ENCODE measurements around the gene HCN2.
A peak's percentile ranks its signal among the peaks of the same experiment; 100 is the strongest.
"Not testable (repeated sequence)": the region's sequence is repeated elsewhere in the genome, so short reads cannot be mapped to it uniquely, and the experiment has no call there.

HCN2 gene

DNA sequence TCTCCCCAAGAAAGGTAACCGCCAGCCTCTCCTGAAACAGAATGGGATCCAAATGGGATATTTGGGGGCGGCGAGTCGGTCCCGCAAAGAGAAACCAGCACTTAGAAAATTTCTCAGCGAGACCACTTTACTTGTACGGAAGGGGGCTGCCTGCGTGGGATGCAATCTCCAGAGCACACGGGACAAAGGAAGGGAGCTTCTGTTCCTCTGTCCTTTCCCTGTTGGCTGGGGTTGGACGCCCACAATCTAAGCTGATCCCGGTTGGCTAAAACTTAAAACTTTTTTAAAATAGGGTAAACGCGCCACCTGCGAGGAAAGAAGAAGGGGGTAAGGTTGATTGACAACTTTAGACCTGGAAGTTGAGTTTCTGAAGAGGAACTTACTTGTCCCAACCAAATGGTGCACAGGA is 18.1 kb upstream of the HCN2 start:
- DNase-seq (ENCODE audit: low spot score) = peak; percentile 71

DNA sequence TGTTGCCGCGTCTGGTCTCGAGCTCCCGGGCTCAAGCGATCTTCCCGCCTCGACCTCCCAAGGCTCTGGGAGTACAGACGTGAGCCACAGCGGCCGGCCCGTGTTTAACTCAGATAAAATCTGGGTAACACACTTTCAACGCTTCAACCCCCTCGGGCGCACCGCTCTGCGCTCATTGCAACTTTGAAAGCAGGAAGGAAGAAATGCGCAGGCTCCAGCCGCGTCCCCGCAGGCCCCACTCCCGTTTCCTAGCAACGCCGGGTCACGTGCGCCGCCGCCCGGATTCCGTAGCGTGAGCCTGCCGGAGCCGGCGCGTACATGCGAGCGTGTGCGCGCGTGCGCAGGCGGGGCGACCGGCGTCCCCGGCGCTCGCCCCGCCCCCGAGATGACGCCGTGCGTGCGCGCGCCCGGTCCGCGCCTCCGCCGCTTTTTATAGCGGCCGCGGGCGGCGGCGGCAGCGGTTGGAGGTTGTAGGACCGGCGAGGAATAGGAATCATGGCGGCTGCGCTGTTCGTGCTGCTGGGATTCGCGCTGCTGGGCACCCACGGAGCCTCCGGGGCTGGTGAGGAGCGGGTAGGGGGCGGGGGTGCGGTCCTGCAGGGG is 17.4 kb upstream of the HCN2 start, which contains the start of gene BSG:
BSG (plus strand) TSS at position 457 of the 603 bp plus-strand sequence; CDS start at position 496, 39 bp downstream.
- peak; percentile 99 for DNase-seq (ENCODE audit: low spot score)

DNA sequence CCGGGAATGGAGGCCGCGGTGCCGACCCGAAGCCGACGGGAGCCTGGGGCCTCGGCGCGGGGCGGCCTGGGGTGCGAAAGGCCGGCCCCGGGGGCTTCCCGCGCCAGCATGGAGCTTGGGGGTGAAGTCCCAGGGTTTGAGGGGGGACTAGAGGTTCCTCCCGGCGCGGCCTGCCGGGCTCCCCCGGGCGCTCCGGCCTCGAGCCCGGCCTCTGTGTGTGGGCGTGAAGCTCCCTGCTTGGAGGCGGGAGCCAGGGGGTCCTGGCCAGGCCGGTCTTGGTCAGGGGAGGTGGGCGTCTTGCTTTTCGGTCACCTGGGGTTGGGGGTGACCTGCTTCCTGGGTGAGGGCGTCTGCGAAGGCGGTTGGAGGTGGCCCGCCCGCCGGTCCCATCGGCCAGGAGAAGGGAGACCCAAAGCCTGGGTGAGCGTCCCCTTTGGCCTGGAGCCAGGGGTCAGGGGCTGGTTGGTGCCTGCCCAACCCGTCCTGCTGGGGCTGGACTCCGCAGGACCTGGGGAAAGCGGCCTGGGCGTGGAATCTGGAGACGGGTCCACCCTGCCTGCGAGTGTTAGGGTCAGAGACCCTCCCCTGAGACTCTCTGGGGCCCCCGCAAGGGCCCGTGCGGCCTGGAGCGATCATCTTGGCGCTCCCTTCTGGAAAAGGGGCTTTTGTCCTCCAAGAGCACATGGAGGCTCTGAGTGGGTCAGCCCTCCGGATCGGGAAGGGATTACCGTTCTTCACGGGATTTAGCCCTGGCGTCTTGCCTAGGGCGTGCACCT is 16.8 kb upstream of the HCN2 start:
- no peak for DNase-seq (ENCODE audit: low spot score)

DNA sequence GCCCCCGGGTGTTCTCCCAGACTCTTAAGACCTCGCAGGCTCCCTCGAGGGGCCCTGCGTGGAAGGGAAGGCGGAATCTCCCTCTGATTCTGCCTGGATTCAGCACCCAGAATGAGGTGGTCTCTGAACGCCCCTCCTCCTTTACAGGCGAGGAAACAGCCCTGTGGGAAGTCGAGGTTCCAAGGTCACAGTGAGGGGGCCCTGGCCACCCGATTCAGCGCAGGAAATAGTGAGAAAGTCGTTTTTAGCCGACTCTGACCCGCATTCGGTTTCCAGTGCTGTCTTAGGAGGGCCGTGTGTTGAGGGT is 16.2 kb upstream of the HCN2 start:
- no peak for DNase-seq (ENCODE audit: low spot score)

DNA sequence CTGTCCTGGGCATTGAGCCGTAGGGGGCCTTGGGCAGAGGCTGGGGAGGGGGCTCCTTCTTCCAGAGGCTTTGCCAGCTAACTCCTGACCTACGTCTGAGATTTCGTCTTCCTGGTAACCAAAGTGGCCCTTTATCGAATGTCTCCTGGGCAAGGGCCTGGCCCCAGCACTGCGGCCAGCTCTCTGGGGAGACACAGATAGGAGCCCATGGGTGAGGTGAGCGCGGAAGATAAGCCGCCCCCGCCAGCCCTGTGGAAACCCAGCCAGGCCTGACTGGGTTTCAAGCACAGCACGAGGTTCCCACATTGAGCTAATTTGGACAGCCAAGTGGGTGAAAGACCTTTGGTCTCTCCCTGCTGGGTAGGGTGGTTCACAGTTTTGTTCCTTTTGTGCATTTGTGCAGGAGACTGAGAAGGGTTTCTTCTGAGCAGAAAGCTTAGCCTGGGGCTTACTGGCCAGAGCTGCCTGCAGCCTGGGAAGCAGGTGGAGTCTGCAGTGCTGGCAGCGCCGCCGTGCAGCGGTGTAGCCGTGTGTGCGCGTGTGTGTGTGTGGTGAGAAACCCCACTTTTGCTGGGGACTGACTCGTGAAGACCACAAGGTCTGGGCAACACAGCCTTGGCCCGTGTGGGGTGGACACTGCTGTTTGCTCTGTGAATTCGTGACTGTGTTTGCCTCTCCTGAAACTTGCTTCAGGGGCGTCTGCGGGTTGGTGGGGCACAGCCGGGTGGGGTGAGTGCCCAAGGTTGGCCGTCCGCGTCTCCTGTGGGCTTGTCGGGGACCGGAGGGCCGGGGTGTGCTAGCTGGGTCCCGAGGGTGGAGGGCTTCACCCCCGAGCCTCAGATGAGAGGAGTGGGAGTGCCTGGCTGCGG is 14.8 kb upstream of the HCN2 start:
- no peak for DNase-seq (ENCODE audit: low spot score)

DNA sequence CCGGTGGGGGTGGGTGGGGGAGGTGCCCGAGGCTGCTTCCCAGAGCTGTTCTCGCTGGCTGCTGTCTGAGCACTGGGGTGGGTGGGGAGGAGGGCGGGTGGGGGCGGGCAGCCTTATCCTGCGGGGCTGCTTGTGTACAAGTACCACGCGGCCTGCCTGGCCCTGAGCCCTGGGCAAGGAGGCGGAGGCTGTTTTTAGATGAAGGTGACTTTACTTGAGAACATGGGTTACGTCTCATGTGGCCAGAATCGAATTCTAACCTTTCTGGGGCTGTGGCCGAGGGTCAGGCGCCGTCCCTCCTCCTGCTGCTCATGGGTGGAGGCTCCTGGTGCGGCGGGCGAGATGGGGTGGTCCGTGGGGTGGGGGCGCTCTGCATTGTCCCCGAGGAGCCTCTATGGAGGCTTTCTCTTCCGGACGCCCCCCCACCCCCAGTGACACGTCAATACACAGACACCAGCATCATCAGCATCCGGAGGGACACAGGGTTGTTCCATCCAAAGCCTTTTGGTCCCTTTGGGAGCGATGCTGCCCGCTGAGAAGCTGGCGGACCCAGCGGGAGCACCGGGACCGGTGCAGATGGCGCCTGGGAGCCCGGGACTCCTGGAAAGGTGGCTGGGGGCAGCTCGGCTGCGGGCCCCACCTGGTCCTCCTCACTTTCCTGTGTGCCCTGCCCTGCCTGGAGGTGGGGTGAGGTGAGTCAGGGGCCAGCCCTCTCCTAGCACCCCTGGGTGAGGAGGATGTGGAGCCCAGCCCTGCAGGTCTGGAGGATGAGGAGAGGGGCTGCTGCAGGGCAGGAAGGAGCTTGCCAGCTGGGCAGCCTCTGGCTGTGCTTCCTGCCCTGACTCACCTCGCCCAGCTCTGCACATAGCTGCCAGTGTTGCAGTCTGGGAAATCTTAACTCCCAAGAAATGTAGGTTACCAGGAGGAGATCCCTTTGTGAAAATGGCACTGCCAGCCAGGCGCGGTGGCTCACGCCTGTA is 13.9 kb upstream of the HCN2 start:
- no peak for DNase-seq (ENCODE audit: low spot score)

DNA sequence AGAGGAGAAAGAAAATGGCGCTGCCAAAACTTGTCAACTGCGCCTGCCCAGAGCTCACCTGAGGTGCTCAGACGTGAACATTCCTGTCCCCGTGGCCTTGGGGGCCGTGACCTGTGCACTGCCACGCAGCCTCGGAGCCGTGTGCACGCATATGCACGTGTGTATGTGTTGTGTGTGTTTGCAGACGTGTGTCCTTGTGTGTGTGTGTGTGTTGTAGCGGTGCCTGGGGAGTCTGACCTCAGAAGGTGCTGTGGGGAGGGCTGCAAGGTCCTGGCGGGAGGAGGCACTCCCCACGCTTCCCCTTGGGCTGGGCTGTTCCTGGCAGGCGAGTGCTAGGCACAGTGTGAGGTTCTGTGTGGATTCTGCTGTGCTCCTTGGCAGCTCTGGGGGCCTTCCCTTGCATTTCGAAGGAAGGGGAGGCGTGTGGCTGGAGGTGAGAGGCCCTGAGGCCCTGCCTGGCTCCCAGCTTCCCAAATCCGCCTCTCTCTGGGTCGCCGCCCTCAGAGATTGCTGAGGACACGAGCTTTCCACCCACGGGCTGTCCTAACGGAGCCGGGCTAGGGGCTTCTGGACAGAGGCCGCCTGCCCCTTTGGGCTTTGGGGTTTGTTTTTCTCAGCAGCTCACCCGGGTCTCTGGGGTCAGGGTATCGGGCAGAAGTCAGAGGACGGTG is 12.8 kb upstream of the HCN2 start:
- no peak for DNase-seq (ENCODE audit: low spot score)

DNA sequence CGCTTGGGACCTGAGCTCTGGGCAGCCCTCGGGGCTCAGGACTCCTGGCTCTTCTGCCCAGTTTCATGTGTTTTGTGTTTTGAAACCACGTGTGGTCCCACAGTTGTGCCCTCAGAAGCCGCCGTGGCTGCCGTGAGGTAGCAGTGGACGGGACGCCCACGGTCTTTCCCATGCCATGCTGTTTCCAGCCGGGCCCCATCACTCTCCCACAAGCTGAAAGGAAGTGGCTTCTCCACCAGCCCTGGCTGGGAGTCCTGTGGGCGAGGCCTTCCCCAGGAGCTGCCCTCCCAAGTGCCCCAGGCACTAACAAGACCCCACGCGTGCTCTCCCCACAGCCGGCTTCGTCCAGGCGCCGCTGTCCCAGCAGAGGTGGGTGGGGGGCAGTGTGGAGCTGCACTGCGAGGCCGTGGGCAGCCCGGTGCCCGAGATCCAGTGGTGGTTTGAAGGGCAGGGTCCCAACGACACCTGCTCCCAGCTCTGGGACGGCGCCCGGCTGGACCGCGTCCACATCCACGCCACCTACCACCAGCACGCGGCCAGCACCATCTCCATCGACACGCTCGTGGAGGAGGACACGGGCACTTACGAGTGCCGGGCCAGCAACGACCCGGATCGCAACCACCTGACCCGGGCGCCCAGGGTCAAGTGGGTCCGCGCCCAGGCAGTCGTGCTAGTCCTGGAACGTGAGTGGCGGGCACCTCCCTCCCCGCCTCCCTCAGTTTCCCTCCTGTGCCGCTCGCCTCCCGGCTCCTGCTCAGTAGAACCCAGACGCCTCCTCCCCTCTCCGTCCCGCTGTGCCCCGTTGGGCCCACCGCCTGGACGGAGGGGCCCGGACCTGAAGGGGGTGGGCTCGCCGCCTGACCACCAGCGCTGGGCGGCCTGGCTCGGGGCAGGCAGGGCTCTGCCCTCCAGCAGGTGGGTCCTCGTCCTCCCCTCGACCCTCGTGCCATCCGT is 12.0 kb upstream of the HCN2 start:
- DNase-seq (ENCODE audit: low spot score) = no peak

DNA sequence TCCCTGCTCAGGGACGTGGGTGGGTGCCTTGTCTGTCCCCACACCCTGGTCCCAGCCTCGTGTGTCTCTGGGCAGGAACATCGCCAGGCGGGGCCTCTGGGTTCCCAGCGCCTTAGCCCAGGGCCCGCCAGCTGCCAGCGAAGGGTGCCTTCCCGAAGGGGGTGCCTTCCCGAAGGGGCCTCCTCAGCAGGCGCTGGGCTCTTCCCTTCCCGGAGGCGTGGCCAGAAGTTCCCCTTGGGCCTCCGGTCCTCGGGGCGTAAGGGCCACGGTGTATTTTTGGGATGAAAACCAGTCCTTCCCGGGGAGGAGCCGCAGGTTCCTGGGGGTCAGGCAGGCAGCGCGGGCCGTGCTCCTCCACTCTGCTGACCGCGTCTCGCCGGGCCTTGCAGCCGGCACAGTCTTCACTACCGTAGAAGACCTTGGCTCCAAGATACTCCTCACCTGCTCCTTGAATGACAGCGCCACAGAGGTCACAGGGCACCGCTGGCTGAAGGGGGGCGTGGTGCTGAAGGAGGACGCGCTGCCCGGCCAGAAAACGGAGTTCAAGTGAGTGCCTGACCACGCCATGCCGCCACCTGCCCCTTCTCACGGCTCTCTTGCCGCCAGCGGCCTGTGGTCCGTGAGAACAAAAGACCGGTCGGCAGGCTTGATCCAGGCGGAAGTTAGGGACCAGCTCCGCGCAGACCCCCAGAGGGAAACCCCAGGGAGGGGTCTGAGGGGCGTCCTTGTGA is 10.4 kb upstream of the HCN2 start:
- no peak for DNase-seq (ENCODE audit: low spot score)

DNA sequence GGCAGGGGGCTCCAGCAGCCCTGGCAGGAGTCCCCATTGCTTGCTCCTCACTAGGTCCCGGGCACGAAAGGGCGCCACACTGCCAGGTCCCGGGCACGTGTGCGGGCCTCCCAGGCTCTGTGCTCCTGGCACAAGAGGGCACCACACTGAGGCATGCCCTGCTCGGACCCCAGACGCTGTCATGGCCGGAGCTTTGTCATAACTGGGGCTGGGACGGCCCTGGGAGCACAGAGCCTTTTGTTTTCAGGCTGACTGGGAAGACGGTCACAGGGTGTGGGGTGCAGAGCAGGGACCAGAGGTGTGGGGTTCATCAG is 9.9 kb upstream of the HCN2 start:
- no peak for DNase-seq (ENCODE audit: low spot score)

DNA sequence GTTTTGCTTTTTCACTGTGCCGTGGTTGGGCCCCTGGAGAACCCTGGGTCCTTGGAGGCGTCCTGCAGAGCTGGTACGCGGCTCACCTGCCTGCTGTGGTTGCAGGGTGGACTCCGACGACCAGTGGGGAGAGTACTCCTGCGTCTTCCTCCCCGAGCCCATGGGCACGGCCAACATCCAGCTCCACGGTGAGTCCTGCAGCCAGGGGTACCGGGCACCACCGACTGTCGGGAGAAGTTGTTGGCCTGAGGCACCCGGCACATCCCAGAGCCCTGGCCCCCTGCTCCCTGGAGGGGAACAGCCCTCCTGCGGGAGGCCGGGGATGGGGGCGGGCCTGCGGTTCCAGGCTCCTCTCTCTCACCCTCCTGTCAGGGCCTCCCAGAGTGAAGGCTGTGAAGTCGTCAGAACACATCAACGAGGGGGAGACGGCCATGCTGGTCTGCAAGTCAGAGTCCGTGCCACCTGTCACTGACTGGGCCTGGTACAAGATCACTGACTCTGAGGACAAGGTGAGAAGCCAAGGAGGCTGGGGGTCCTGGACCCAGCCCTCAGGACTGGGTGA is 9.3 kb upstream of the HCN2 start:
- no peak for DNase-seq (ENCODE audit: low spot score)

DNA sequence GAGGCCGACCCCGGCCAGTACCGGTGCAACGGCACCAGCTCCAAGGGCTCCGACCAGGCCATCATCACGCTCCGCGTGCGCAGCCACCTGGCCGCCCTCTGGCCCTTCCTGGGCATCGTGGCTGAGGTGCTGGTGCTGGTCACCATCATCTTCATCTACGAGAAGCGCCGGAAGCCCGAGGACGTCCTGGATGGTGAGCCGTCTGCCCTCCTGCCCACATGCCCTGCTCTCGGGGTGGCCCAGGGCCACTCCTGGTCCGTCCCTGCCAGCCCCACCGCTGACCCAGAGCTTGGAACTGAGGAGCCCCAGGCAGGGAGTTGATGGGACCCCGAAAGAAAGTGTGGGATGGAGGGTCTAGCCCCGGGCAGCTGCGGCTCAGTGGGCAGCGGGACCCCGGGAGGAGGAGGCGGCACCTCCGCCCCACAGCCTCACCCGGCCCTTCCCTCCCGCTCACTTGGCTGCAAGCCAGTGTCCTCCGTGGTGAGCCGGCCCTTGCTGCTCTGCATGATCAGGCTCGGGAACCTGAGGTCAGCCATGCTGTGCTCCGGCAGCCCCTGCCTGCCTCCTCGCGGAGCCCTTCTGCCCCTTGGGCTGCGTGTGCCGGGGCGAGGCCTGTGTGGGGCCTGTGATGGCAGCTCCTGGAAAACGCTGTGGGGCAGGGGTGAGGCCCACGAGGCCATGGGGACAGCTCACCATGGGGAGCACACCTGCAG is 8.1 kb upstream of the HCN2 start:
- no peak for DNase-seq (ENCODE audit: low spot score)

DNA sequence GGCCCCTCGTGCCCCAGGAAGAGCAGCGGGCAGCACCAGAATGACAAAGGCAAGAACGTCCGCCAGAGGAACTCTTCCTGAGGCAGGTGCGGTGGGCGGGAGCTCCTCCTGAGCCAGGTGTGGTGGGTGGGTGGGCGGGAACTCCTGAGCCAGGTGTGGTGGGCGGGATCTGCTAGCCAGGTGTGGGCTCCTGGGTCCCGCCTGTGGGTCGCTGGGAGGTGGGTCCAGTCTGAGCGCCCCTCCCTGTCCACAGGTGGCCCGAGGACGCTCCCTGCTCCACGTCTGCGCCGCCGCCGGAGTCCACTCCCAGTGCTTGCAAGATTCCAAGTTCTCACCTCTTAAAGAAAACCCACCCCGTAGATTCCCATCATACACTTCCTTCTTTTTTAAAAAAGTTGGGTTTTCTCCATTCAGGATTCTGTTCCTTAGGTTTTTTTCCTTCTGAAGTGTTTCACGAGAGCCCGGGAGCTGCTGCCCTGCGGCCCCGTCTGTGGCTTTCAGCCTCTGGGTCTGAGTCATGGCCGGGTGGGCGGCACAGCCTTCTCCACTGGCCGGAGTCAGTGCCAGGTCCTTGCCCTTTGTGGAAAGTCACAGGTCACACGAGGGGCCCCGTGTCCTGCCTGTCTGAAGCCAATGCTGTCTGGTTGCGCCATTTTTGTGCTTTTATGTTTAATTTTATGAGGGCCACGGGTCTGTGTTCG is 7.0 kb upstream of the HCN2 start:
- DNase-seq (ENCODE audit: low spot score) = no peak

DNA sequence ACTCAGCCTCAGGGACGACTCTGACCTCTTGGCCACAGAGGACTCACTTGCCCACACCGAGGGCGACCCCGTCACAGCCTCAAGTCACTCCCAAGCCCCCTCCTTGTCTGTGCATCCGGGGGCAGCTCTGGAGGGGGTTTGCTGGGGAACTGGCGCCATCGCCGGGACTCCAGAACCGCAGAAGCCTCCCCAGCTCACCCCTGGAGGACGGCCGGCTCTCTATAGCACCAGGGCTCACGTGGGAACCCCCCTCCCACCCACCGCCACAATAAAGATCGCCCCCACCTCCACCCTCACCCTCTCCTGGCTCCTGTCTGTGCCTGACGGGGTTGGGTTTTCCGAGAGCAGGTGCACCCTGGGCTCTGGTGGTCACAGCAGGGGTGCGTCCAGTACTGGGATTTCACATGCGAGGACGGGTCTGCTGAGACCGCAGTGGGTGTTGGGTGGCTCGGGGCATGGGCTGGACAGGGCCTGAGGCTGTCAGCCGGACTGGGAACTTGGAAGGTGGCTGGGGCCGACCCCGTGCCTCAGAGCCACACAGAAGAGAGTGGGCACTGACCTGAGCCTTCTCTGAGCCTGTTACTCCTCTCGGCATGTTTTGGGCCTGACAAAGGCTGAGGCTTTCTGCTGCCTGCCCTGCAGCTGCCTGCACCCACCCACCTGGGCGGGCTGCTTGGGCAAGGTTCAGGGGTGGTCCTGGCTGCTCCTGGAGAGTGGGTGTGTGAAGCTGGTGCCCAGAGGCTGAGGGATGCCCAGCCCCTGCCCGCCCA is 6.3 kb upstream of the HCN2 start:
- no peak for DNase-seq (ENCODE audit: low spot score)

DNA sequence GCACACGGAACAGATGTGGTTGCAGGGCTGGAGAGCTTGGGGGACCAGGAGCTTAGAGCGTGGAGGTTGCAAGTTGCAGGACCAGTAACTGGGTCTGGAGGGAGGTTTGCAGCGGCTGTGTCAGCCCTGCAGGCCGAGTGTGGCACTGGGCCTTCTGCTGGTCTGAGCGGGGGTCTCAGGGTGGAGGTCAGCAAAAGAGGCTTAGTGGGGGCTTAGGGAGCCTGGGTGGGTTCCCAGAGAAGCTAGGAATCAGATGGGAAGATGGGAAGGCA is 5.8 kb upstream of the HCN2 start:
- DNase-seq (ENCODE audit: low spot score) = no peak

DNA sequence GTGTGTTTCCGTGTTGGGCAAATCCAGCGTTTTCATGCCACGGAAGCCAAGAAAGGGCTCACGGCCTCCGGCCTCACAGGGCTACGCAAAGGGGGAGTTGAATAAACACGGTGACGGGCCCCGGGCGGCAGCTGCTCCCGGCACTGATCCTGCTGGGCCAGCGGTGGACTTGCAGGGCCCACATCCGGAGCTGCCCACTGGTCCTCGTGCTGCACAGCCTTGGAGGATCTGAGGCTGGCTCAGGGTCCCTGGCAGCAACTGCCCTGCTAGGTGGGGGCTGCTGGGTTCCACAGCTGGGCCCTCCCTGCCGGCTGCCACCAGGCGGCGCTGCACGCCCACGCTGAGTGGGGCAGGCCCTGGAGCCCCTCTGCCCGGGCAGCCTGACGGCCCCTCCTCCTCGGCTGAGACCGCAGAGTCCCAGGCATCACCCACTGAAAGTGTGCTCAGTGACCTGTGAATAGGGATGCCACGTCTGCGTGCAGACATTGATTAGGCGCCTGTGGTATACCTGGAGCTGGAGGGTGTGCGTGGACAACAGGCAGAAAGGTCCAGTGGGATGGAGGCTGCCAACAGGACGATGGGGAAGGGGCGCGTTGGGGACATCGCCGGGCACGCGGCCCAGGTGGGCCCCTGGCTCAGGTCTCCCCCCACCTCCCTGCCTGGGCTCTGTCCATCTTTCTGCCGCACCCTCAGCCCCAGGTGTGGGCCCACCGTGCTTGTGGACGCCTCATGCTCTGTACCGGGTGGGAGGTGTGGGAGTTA is 5.3 kb upstream of the HCN2 start:
- peak; percentile 96 for DNase-seq (ENCODE audit: low spot score)

DNA sequence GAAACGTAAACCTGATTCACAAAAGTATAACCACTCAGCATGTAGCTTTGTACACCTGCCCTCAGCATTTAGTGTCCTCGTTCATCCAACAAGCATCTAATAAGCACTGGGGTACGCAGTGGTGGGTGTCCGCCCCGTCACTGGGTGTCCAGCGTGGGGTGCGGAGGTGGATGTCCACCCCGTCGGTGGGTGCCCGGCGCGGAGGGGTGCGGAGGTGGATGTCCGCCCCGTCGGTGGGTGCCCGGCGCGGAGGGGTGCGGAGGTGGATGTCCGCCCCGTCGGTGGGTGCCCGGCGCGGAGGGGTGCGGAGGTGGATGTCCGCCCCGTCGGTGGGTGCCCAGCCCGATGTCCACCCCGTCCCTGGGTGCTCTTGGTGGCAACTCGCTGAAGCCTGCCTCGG is 4.5 kb upstream of the HCN2 start:
- DNase-seq (ENCODE audit: low spot score) = not testable (repeated sequence)
